Naive thymus-derived CD8-positive, alpha-beta T cell (primary cell): ENCODE measurements around the gene SMAD1. TPM values are rescaled to one million over a fixed set of nuclear protein-coding genes. Genes with fewer than 3 reads are reported as not detected.
"Not testable (repeated sequence)": the region's sequence is repeated elsewhere in the genome, so short reads cannot be mapped to it uniquely, and the experiment has no call there.

ENCODE experiments used
- ATAC-seq, 2 donors: fragments of 150-1000 bp; cut with Tn5 transposase in 1 of 2; sonication (Bioruptor Pico), chemical (Tn5 transposase) in 1 of 2; 1 replicate in 1 of 2; 2 replicates in 1 of 2; pipeline ENCODE4 v1.10.0; 2021; ENCODE audit warnings: mild to moderate bottlenecking in 2 of 2, moderate library complexity in 2 of 2
- POLR2A ChIA-PET: fragments of 350-600 bp; sonication (Branson Sonifier 250); formaldehyde crosslinking; loops from one replicate; lab custom pipeline; 2021; ENCODE audit warnings: antibody characterized with exemption; lab: Charles Lee
- DNase-seq, 10 donors: peaks; one replicate each; pipeline versions ENCODE4 v3.0.0 to v3.0.0-alpha.2; 2020 to 2022
- H3K27ac Mint-ChIP-seq, 10 donors: one replicate each; pipeline ENCODE4 v1.8.0; 2020 to 2022; ENCODE audit warnings: mild to moderate bottlenecking in 10 of 10, mixed read lengths in 10 of 10, moderate library complexity in 4 of 10, inconsistent platforms in 1 of 10
- H3K27me3 Mint-ChIP-seq, 5 donors: one replicate each; pipeline ENCODE4 v1.8.0; 2021 to 2022; ENCODE audit warnings: mixed read lengths in 5 of 5
- H3K36me3 Mint-ChIP-seq, 3 donors: one replicate each; pipeline ENCODE4 v1.8.0; 2020 to 2022; ENCODE audit warnings: mixed read lengths in 3 of 3, mild to moderate bottlenecking in 2 of 3, inconsistent platforms in 1 of 3
- H3K4me1 Mint-ChIP-seq, 4 donors: one replicate each; pipeline ENCODE4 v1.8.0; 2021 to 2022; ENCODE audit warnings: mixed read lengths in 4 of 4
- H3K4me3 Mint-ChIP-seq, 10 donors: one replicate each; pipeline ENCODE4 v1.8.0; 2020 to 2022; ENCODE audit warnings: mild to moderate bottlenecking in 10 of 10, mixed read lengths in 10 of 10, moderate library complexity in 6 of 10, inconsistent platforms in 1 of 10
- H3K9me3 Mint-ChIP-seq, 9 donors: one replicate each; pipeline ENCODE4 v1.8.0; 2020 to 2022; ENCODE audit warnings: mixed read lengths in 9 of 9, mild to moderate bottlenecking in 3 of 9, inconsistent platforms in 1 of 9, moderate library complexity in 1 of 9
- polyA plus RNA-seq, 3 donors: library from polyadenylated mRNA; unstranded; fragments of 300-500 nt; fragmentation: Illumina TruSeq; gene quantifications; one replicate each; pipeline ENCODE4 v1.2.3, GENCODE V29; 2021
- total RNA-seq, 8 experiments: library from RNA in 2 of 8; stranded (reverse) in 2 of 8; gene quantifications; one replicate each; pipeline ENCODE4 v1.2.3 and lab custom pipeline; 2021 to 2026

Gene SMAD1
- total and polyA plus RNA-seq, 5 experiments from 2014 or later, result 0.34 to 0.73 (median 0.67) TPM; not detected in 2

DNA sequence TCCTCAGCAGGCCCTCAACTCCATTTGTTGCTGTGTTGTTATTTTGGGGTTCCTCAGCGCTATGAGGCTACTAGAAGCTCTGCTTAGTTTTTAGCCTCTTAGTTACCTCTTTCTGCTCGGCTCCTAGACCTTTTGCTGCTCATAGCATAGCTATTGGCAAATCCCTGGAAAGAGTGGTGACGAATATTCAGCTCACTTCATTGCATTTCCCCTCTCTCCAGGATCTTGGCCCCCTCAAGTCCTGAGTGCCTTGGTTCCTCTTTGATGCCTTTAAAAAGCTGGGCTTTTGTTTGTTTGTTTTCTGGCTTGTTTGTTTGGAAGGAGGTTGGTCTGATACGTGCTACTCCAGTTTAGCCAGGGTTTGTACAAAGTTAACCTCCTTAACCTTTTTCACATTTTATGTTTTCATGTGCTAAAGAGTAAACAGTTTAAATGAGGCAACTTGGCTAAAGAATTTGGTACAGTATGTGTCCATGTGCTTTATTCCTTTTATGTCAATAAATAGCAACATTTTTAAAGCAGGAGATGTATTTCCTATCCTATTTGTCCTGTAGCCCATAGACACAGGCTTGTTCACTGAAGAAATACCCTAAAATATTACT, 31.5 kb downstream of the SMAD1 start:
- DNase-seq (no peak), ATAC-seq (no peak)
- no peak overlapping the region for H3K27ac Mint-ChIP-seq
- peaks cover 10 to 24% (median 21%) of the 10 kb centered on the region in 9 donors for H3K9me3 Mint-ChIP-seq
- peaks cover 0 to 18% (median 0%) of the 10 kb centered on the region in 3 donors for H3K36me3 Mint-ChIP-seq
- POLR2A ChIA-PET, result no interaction called here
- H3K4me1 Mint-ChIP-seq, result no peaks in the 10 kb centered on the region
- H3K27me3 Mint-ChIP-seq, result peaks cover 0 to 7% (median 0%) of the 10 kb centered on the region in 5 donors
- no peak overlapping the region for H3K4me3 Mint-ChIP-seq

DNA sequence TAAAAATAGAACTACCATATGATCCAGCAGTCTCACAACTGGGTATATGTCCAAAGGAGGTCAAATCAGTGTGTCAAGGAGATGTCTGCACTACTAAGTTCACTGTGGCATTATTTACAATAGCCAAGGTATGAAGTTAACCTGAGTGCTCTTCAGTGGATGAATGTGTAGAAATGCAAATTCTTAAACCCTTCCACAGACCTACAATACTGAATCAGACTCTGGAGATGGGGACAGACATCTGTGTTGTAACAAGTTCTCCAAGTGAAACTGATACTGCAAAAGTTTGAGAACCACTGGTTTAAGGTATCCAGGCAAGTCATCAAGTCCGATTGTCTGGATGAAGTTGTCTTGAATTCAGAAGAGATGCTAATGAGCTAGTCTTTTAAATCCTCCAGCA, 38.5 kb downstream of the SMAD1 start:
- peaks cover 0 to 3% (median 0%) of the 10 kb centered on the region in 3 donors for H3K36me3 Mint-ChIP-seq
- no peak for DNase-seq
- no peaks in the 10 kb centered on the region for H3K4me1 Mint-ChIP-seq
- peaks cover 0 to 11% (median 2%) of the 10 kb centered on the region in 5 donors for H3K27me3 Mint-ChIP-seq
- no peak for ATAC-seq
- H3K4me3 Mint-ChIP-seq, result no peak overlapping the region
- H3K27ac Mint-ChIP-seq, result no peak overlapping the region
- no peaks in the 10 kb centered on the region for H3K9me3 Mint-ChIP-seq
- POLR2A ChIA-PET, result no interaction called here

DNA sequence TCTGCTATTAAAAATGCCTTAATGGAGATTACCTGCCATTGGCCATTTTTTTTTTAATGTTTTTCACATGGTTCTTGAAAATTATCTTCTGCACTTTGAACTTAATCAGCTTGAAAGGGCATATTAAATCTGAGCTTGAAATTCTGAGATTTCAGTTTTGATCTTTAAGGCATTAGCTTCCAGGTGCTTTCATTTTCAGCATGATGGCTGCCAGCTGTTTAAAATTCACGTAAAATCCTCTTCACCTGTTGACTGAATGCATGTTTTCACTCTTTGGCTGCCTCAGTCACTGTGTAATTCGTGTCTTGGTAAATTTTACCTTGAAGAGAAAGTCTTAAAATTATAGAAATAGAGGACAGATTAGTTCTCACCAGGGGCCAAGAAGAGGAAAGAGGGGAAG, 39.6 kb downstream of the SMAD1 start:
- Mint-ChIP-seq H3K9me3 (no peaks in the 10 kb centered on the region), H3K4me3 (no peak overlapping the region), H3K36me3 (peaks cover 0 to 3% (median 0%) of the 10 kb centered on the region in 3 donors), H3K4me1 (peaks cover 0 to 3% (median 0%) of the 10 kb centered on the region in 4 donors), H3K27ac (no peak overlapping the region), H3K27me3 (peaks cover 0 to 11% (median 2%) of the 10 kb centered on the region in 5 donors)
- no peak for ATAC-seq
- DNase-seq, result no peak
- POLR2A ChIA-PET, result no interaction called here

DNA sequence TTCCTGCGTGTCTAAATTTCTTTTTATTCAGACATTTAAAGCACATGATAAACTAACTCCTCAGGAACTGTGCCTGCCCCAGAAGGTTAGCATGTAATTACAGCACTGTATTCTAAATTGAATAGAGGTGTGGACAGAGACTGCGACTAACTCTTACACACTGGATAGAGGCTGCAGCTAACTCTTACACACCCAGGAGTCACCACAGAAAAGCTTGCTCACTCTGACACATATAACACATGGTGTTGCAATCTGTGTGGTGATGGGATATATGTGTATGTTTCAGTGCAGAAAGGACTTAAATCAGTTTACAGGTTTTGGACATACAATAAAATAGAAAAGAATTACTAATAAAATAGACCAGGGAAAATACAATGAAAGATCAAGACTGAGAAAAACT, 41.5 kb downstream of the SMAD1 start:
- Mint-ChIP-seq H3K4me1 (peaks cover 0 to 3% (median 0%) of the 10 kb centered on the region in 4 donors), H3K4me3 (no peak overlapping the region), H3K9me3 (no peaks in the 10 kb centered on the region), H3K36me3 (peaks cover 0 to 3% (median 0%) of the 10 kb centered on the region in 3 donors), H3K27ac (no peak overlapping the region), H3K27me3 (peaks cover 0 to 11% (median 0%) of the 10 kb centered on the region in 5 donors)
- DNase-seq (no peak), ATAC-seq (no peak)
- POLR2A ChIA-PET, result no interaction called here

DNA sequence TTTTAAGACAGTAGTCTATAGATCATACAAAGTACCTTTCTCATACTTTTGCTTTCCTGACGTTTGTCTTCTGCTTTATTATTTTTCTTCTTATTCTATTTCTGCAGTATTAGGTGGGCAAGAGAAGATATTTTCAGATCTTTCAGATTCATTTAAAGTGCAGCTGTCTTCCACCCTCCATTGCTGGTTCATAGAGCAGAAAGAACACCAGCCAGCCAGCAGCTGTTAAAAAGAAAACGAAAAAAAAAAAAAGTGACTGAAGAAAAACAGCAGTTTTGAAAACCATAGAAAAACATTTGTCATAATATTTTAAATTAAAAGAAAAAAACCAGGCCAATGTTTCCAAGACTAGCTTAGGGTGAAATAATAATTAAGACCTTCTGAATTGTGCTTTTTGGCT, 42.9 kb downstream of the SMAD1 start:
- peaks cover 0 to 3% (median 0%) of the 10 kb centered on the region in 4 donors for H3K4me1 Mint-ChIP-seq
- H3K27ac Mint-ChIP-seq, result no peak overlapping the region
- H3K36me3 Mint-ChIP-seq, result peaks cover 0 to 3% (median 0%) of the 10 kb centered on the region in 3 donors
- H3K4me3 Mint-ChIP-seq, result no peak overlapping the region
- POLR2A ChIA-PET, result no interaction called here
- no peaks in the 10 kb centered on the region for H3K9me3 Mint-ChIP-seq
- ATAC-seq (no peak), DNase-seq (no peak)
- H3K27me3 Mint-ChIP-seq, result peaks cover 0 to 11% (median 0%) of the 10 kb centered on the region in 5 donors

DNA sequence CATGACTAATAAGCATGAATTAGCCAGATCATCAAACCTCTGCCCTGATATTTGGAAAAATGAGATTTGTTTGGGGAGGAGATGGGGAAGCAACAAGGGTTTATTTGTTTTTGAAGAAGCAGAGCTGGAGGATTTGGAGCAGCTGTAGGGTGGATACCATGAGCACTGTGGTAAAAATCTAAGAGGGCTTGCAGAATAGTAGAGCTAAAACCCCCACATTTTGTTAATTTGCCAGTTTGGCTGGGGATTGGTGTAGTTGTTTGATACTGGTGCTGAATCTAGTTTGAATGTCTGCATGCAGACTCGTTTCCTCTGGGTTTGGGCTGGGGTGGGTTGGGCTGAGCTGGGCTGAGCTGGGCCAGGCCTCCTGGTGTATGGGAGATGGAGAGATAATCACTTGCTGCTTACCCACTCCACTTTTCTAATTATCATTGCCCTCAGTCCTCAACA, 43.7 kb downstream of the SMAD1 start:
- peaks cover 0 to 3% (median 0%) of the 10 kb centered on the region in 4 donors for H3K4me1 Mint-ChIP-seq
- POLR2A ChIA-PET, result no interaction called here
- H3K36me3 Mint-ChIP-seq, result peaks cover 0 to 3% (median 0%) of the 10 kb centered on the region in 3 donors
- DNase-seq (no peak), ATAC-seq (no peak)
- H3K27ac Mint-ChIP-seq, result no peak overlapping the region
- peaks cover 0 to 11% (median 0%) of the 10 kb centered on the region in 5 donors for H3K27me3 Mint-ChIP-seq
- H3K4me3 Mint-ChIP-seq, result no peak overlapping the region
- no peaks in the 10 kb centered on the region for H3K9me3 Mint-ChIP-seq

DNA sequence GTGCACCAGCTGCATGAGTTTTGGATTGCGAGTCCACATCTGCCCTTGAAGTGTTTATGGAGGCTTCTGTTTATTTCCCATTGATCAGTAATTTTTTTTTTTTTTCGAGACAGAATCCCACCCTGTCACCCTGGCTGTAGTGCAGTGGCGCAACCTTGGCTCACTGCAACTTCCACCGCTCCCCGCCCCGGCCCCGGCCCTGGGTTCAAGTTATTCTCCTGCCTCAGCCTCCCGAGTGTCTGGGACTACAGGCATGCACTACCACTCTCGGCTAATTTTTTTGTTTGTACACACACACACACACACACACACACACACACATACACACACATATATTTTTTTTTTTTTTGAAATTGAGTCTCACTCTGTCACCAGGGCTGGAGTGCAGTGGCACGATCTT, 46.1 kb downstream of the SMAD1 start:
- POLR2A ChIA-PET, result no interaction called here
- peaks cover 0 to 3% (median 0%) of the 10 kb centered on the region in 4 donors for H3K4me1 Mint-ChIP-seq
- H3K27me3 Mint-ChIP-seq, result peaks cover 0 to 4% (median 0%) of the 10 kb centered on the region in 5 donors
- DNase-seq, result no peak
- no peak overlapping the region for H3K4me3 Mint-ChIP-seq
- no peak overlapping the region for H3K27ac Mint-ChIP-seq
- no peaks in the 10 kb centered on the region for H3K36me3 Mint-ChIP-seq
- no peak for ATAC-seq
- no peaks in the 10 kb centered on the region for H3K9me3 Mint-ChIP-seq

DNA sequence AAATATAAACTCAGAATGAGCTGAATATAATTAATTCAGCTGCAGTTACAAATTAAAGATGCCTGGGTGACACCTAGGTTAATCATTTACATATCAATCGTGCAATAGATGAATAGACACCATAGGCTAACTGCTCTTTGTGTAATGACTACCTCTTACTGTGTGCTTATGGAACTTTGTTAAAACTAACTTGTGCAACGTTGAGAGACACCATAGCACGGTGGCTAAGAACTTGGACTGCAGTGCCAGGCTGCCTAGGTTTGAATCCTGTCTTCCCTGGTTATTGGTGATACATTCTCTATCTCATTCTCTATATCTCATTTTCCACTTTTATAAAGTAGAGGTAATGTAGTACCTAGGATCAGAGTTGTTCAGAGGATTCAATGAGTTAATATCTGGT, 46.9 kb downstream of the SMAD1 start:
- Mint-ChIP-seq H3K4me3 (no peak overlapping the region), H3K36me3 (no peaks in the 10 kb centered on the region), H3K4me1 (peaks cover 0 to 3% (median 0%) of the 10 kb centered on the region in 4 donors), H3K27ac (no peak overlapping the region), H3K27me3 (peaks cover 0 to 3% (median 0%) of the 10 kb centered on the region in 5 donors), H3K9me3 (no peaks in the 10 kb centered on the region)
- ATAC-seq (no peak), DNase-seq (no peak)
- POLR2A ChIA-PET, result no interaction called here

DNA sequence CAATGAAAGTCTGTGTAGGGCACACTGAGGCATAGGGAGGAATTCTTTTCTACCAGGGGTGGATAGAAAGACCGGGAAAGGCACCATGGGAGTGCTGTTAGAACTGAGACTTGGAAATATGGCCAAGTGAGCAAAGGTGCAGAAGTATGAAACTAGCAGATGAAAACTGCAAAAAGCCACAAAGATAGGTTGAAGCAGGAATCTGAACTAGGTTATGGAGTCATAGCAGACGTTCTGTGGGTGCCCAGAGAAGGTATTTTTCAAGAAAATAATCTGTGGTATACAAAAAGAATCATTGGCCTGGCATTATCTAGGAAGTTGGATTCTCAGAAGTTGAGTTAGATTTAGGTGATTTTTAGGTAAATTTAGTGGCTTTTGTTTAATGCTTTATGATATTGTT, 48.5 kb downstream of the SMAD1 start:
- DNase-seq (no peak), ATAC-seq (no peak)
- POLR2A ChIA-PET, result no interaction called here
- Mint-ChIP-seq H3K4me3 (no peak overlapping the region), H3K27me3 (peaks cover 0 to 2% (median 0%) of the 10 kb centered on the region in 5 donors), H3K36me3 (no peaks in the 10 kb centered on the region), H3K27ac (no peak overlapping the region), H3K9me3 (no peaks in the 10 kb centered on the region), H3K4me1 (peaks cover 0 to 3% (median 0%) of the 10 kb centered on the region in 4 donors)

DNA sequence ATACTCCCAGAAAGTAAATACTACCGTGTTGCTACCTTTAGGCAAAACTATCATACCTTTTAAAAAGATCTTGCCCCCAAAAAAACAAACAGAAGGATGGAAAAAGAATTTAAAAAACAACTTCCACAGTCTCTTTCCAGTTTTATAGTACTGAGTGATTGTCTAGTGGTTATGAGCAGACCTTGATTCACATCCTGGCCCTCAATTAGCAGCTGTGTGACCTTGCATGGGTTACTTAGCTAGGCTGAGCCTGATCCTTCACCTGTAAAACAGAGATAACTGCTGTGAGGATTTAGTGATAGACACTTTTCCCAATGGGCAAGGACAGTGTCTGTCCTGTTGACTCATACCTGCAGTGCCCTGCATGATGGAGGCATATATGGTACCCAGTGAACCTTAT, 49.0 kb downstream of the SMAD1 start:
- Mint-ChIP-seq H3K36me3 (no peaks in the 10 kb centered on the region), H3K4me1 (peaks cover 0 to under 1% (median 0%) of the 10 kb centered on the region in 4 donors), H3K4me3 (no peak overlapping the region), H3K27me3 (peaks cover 0 to 7% (median 0%) of the 10 kb centered on the region in 5 donors), H3K9me3 (no peaks in the 10 kb centered on the region), H3K27ac (no peak overlapping the region)
- DNase-seq (no peak), ATAC-seq (no peak)
- POLR2A ChIA-PET, result no interaction called here

DNA sequence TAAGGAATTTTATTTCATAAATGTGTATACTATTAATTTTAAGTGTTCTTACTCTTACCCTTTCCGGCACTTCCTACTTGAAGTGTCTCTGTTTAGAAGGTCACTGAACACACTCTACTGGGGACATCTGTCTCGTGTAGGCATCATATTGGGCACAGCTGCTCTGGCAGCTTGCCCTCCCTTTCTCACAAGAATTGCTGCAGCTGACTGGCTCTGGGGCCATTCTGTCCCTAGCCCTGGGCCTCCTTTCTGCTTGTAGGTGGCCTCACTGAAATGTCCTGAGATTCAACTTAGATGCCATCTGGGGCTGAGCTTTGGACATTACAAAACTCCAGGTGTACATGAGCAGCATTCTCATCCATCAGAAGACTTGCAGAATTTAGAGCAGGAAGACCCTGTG, 49.6 kb downstream of the SMAD1 start:
- Mint-ChIP-seq H3K4me3 (no peak overlapping the region), H3K4me1 (no peaks in the 10 kb centered on the region), H3K9me3 (no peaks in the 10 kb centered on the region), H3K27ac (no peak overlapping the region), H3K27me3 (peaks cover 0 to 12% (median 0%) of the 10 kb centered on the region in 5 donors), H3K36me3 (no peaks in the 10 kb centered on the region)
- ATAC-seq, result no peak
- DNase-seq, result no peak
- POLR2A ChIA-PET, result no interaction called here

DNA sequence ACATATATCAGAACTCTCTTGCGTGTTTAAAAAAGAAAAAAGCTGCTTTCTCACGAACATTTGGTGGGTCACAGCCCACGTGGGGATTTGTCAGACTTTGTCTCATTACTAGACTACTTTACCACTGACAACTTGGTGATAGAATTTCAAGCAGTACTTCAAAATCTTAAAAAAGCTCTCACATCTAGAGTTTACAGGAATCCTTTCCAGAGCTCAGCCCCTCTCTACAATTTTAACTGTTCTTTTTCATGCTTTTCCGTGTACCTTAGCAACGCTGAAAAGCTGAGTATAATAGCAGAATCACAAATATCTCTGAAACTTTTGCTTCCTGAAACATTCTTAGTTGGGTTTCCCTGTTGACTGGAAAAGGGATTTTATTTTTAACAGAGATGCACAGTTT, 50.2 kb downstream of the SMAD1 start:
- Mint-ChIP-seq H3K4me3 (no peak overlapping the region), H3K9me3 (no peaks in the 10 kb centered on the region), H3K36me3 (no peaks in the 10 kb centered on the region), H3K27ac (no peak overlapping the region), H3K4me1 (no peaks in the 10 kb centered on the region), H3K27me3 (peaks cover 0 to 15% (median 0%) of the 10 kb centered on the region in 5 donors)
- POLR2A ChIA-PET, result no interaction called here
- no peak for DNase-seq
- no peak for ATAC-seq

DNA sequence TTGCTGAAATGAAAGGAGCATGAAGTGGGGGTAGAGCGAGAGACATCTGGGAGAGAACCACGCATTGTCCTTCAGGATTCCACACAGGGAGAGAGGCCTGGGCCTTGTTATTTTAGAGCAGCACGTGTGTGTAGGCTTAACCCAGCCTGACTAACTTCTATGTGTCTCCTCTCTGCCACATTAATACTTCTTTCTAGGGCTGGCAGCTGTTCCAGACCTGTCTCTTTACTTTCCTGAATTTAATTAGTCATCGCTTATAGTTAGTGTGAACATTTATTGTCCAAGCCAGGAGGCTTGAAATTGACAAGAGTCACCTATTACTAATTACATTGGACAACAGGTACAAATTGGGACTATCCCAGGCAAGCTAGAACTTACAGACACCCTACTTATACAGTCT, 51.3 kb downstream of the SMAD1 start:
- H3K27ac Mint-ChIP-seq, result no peak overlapping the region
- POLR2A ChIA-PET, result no interaction called here

DNA sequence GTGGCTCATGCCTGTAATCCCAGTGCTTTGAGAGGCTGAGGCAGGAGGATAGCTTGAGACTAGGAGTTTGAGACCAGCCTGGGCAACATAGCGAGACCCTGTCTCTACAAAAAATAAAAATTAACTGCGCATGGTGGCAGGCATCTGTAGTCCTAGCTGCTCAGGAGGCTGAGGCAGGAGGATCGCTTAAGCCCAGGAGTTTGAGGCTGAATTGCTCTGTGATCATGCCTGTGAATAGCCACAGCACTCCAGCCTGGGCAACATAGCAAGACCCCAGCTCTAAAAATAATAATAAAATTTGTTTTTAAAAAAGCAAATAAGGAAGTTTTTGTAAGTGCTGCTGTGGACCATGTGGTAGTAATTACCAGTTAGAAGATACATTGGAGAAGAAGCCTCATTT, 51.8 kb downstream of the SMAD1 start:
- ATAC-seq, H3K27ac Mint-ChIP-seq, DNase-seq, POLR2A ChIA-PET, H3K9me3 Mint-ChIP-seq, H3K36me3 Mint-ChIP-seq, H3K4me1 Mint-ChIP-seq, H3K4me3 Mint-ChIP-seq: not testable (repeated sequence)
- H3K27me3 Mint-ChIP-seq, result peaks cover 0 to 15% (median 0%) of the 10 kb centered on the region in 5 donors

More for the DNA sequence above, 51.3 kb downstream of the SMAD1 start:
- Mint-ChIP-seq H3K4me1 (no peaks in the 10 kb centered on the region), H3K27me3 (peaks cover 0 to 15% (median 0%) of the 10 kb centered on the region in 5 donors), H3K4me3 (no peak overlapping the region), H3K36me3 (no peaks in the 10 kb centered on the region), H3K9me3 (no peaks in the 10 kb centered on the region)
- DNase-seq, result no peak
- ATAC-seq, result no peak
